NCI-H128 (cell line): ENCODE measurements around the gene HOXB9.

Experiments
- DNase-seq: peaks from one replicate; lab custom pipeline; 2025; ENCODE audit not compliant: unreplicated experiment; lab: John Stamatoyannopoulos, UW

HOXB9 gene

DNA sequence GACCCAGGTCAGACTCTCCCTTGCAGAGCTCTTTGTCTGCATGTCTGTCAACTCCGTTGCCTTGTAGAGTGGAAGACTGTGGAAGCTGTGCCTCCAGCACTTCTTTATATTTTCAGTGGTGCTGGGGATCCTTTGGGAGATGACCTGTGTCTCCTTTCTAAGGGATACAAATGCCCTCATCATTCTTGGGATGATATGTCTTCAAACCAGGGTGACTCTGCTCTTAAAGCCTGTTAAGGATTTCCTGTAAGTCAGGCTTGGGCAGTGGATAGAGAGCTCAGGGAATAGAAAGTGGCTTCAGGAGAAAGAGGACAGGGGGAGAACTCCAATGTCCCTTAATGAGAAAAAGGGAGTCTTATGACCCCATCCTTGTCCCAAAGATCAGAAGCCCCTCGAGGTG, 37.6 kb downstream of the HOXB9 start:
- DNase-seq: no peak

DNA sequence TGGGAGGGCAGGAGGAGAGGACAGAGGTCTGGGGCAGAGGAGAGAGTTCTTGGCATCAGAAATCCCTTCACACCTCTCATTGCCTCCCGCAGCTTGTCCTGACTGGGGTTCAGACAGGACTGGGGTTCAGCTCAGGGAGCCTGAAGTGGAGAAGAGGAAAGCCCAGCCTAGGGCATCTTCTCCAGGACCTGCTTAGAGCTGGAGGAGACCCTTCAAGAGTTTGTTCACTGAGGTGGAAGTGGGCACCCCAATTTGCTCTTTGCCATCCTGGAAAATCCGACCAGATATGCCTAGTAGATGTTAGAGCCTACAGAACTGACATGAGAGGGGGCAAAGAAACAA, 38.1 kb downstream of the HOXB9 start:
- DNase-seq: no peak

DNA sequence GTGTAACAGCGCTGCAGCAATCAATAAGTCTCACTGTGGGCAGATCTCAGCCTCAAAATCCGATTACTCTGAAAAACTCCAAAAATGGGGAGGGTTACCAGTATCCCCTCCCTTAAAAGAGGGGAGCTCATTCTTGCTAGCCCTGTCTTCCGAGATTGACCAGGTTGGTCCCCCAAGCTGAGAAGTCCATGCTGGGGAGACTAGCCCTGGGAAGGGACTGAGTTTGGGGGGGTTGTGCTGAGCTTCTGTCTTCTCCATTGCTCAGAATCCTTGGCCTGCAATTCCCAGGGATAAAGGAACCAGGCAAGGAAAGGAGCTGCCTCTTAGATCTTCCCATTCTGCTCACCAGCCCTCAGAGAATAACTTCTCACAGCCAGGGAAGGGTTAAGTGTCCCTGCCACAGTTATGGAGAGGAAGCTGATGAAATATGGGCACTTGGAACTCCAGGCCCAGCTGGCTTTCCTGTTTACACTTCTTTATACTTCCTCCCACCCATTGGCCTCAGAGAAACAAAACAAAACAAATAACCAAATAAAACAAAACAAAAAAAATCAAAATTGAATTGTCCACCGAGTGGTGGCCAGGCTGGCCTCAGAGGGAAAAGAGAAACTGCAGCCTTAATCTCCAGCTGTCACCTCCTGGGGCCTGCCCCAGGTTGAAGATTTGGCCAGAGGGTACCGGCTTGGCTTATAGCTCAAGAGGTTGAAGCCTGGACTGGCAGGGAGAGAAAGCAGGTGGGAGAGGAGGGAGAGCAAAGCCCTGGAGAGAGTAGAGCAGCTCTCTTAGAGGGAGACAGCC, 38.7 kb downstream of the HOXB9 start:
- no peak for DNase-seq

GRCh38 chr17:48586355-48587258, 39.6 kb downstream of the HOXB9 start:
- no peak for DNase-seq

- no peak for DNase-seq
Measured at GRCh38 chr17:48584223-48584741, 41.9 kb downstream of the HOXB9 start.

- DNase-seq: no peak
Measured at GRCh38 chr17:48583708-48584222, 42.4 kb downstream of the HOXB9 start.

GRCh38 chr17:48582750-48583069, 43.4 kb downstream of the HOXB9 start:
- no peak for DNase-seq

DNA sequence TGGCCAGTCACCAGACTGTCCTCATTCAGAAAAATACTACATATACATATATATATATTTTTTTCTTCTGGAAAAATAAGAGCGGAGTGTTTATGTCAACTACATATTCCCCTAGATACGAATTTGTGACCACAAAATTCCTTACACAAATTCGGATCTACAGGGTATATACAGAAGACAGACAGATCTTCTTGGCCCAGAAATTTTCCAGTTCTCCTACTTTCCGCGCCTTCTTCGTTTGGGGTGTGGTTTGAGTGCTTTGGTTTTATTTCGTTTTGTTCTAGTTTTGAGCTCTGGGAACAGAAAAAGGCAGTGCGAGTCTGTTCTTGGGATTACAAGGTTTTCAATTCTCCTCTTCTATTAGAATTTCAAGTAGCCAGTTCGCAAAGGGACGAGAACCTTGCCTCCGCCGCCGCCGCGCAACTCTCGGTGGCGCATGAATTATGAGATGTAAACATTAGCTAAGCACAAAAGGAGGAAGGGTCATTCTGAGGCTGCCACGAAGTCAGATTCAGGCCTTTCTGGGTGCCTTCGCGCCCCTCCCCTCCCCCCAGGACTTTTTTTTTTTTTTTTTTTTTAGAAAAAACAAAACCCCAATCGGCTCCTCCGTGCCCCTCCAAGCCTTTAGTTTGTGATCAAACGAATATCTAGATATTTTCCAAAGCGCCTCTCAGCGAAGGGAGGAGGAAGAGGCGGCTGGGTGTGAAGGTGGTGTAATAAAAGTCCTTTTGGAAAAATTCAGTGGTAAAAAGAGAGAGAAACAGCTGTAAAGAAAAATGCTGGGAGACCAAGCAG, 46.2 kb downstream of the HOXB9 start:
- DNase-seq: no peak

GRCh38 chr17:48579471-48579759, 46.7 kb downstream of the HOXB9 start:
- no peak for DNase-seq

GRCh38 chr17:48578616-48579470, 47.3 kb downstream of the HOXB9 start:
- no peak for DNase-seq

GRCh38 chr17:48577946-48578615, 48.1 kb downstream of the HOXB9 start, which contains the start of gene HOXB4:
HOXB4 (minus strand) TSS chr17:48578350; CDS start chr17:48578319, 31 bp downstream.
- no peak for DNase-seq

DNA sequence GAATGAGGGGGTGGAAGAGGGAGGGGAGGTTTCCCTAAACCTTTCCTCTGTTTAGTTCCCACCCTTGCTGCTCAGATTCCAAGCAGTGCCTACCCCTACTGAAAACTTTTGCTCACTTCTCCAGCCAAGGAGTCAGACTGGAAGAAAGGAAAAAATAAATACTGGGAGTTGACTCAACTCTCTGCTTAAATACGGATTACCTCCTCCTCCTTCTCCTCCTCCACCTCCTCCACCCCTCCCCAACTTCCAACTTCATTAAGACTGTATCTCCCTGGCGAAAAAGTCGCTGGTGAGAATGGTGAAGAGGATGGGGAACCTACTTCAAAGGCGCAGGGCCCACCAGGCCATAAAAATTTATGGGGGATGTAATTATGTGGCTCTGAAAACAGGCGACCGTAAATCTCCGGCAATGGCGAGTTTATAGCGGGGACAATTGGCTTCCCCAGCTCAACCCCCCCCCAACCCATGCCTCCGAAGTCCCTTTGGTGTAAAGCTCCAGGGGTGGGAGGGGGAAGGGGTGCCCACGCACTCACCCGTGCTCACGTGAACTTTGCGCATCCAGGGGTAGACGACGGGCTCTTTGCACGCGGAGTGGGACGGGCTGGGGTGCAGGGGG, 48.7 kb downstream of the HOXB9 start:
- no peak for DNase-seq

DNA sequence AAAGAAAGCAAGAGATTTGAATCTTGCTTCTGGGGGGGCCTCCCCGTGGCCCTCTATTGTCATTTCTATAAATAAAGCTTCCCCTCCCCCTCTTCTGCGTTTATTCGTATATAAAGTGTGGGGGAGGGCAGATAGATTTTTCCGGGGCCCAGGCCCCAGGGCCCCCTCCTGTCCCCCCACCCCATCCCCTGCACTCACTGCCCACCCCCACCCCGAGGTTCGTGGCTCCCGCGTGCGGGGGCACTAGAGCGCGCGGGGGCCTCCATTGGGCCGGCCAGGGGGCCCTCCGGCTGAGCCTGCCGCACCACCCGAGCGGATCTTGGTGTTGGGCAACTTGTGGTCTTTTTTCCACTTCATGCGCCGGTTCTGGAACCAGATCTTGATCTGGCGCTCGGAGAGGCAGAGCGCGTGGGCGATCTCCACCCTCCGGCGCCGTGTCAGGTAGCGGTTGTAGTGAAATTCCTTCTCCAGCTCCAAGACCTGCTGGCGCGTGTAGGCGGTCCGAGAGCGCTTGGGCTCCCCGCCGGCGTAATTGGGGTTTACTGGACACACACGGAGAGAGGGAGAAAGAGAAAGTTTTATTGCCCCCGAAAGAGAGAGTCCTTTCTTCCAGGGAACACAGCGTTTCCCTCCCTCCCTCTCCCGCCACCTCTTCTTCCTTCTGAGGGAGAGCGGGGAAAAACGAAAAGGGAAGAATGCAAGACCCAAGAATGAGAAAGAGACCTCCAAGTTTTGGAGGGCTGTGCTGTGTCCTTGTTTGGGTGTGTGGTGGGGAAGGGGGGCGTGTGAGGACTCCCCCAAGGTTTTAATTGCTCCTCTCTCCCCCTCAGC, 49.5 kb downstream of the HOXB9 start:
- DNase-seq: no peak

- DNase-seq: no peak
Measured at GRCh38 chr17:48575673-48576478, 50.3 kb downstream of the HOXB9 start.

- DNase-seq: no peak
Measured at GRCh38 chr17:48575066-48575582, 51.0 kb downstream of the HOXB9 start.

DNA sequence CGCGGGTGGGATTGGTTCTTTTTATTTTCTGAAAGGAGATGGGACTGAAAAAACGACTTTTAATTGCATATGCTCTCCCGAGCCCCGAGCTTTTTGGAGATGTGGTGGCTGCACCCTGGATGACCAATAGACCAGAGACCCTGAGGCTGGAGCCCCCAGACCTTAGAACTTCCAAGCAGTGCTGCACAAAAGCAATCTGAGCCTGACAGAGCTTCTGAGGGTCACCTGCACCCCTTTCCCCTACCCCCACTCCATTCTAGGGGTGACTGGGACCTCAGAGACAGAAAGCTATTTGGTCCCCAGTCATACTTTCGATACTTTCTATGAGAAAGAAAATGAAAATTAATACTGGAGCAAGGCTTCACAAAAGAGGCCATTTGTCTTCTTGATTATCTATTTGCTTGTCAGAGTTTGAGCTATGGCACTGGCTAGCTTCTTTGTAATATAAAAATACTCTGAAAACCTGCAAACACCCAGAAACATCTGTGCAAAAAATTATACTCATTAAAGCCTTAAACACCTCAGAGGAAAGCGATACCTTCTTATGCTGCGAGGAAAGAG, 51.6 kb downstream of the HOXB9 start:
- DNase-seq: no peak

DNA sequence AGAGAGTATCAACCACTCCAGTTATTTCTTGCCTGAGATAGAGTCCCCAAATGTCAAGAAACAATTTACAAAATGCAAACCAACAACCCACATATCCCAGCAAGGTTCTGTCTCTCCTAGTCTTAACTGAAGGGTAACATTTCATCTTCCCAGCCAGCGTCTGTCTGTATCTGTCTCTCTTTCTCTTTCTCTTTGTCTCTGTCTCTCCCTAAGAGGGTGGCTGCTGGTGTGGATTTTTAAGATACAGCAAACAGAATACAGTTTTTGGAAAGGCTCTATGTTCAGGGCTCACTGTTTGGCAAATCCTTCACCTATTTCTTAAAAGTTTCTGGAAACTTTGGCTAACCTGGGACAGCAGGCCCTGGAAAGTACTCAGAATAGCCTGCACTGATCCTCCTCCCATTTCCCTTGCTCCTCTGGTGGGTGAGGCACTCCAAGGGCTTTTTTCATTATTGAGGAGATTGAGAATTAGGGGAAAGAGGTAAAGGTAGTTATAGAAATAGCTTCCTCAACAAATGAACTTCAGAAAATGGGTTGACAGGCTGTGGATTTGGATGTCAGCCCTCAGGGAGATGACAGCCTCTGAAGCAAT, 54.2 kb downstream of the HOXB9 start:
- DNase-seq: no peak
